Measurements from ENCODE around the gene DDX31. TPM values are rescaled to one million over a fixed set of nuclear protein-coding genes. Genes with fewer than 3 reads are reported as not detected.
A peak's percentile ranks its signal among the peaks of the same experiment; 100 is the strongest.

DDX31 gene
- total RNA-seq, 1 donor from 2014 or later = 4.4 TPM

DNA sequence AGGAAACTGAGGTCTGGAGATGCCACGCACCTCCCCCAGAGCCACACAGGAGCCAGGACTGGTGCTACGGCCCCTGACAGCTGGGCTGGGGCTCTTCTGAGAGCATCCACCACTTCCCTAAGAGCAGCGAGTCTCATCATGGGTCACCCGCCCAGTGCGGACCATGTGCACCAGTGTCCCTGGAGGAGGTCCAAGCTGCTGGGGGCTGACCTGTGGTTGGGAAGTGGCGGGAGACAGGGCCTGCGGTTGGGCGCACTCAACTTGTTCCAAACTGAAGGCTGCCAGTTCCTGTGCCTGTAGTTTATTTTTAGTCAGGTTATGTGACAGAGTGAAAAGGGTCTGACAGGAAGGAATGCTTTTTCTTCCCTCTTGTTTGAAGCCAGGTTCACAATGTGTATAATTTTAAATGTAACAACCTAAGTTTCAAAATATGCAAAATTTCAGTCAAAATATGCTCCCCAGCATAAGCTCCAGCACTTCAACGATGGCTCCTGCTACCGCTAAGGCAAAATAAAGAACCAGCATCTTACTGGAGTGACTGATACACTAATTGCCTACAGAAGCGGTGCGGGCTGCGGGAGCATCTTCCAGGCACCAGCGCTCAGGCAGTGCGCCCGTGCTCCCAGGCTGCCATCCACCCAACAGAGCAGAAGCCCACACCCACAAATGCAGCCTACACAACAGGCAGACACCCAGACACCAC, 72.6 kb downstream of the DDX31 start:
- intact Hi-C loops (cut with micrococcal nuclease) = no loop called here
- Histone ChIP-seq H3K27me3 (ENCODE audit: low read depth) (peaks cover 7% of the 10 kb centered on the region), H3K36me3 (peaks cover 49% of the 10 kb centered on the region), H3K27ac (replicated peaks) (peak overlapping the region; percentile 85), H3K4me1 (peaks cover 38% of the 10 kb centered on the region), H3K9me3 (replicated peaks) (no peaks in the 10 kb centered on the region), H3K4me3 (no peak overlapping the region)
- TF ChIP-seq, protein P1, sequence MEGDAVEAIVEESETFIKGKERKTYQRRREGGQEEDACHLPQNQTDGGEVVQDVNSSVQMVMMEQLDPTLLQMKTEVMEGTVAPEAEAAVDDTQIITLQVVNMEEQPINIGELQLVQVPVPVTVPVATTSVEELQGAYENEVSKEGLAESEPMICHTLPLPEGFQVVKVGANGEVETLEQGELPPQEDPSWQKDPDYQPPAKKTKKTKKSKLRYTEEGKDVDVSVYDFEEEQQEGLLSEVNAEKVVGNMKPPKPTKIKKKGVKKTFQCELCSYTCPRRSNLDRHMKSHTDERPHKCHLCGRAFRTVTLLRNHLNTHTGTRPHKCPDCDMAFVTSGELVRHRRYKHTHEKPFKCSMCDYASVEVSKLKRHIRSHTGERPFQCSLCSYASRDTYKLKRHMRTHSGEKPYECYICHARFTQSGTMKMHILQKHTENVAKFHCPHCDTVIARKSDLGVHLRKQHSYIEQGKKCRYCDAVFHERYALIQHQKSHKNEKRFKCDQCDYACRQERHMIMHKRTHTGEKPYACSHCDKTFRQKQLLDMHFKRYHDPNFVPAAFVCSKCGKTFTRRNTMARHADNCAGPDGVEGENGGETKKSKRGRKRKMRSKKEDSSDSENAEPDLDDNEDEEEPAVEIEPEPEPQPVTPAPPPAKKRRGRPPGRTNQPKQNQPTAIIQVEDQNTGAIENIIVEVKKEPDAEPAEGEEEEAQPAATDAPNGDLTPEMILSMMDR (IDR thresholded peaks at IDR 0.05; ENCODE audit: borderline replicate concordance) = no peak
- DNase-seq = peak; percentile 82

DNA sequence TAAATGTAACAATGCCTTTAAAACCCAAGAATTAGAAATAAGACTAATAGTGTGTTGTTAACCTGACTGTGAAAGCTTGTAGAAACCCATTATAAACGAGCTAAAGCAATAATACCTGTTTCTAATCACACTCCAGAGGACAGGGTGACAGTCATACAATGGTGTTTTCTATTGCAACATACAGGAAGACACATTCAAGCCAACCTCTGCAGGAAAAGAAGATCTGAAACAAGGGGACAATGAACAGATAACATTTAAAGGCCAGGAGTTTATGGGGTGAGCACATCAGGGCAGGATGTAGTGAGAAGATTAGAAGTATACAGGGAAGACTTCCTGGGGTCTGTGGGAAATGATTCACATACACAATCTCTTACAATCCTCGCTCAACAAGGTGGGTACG, 73.6 kb downstream of the DDX31 start:
- intact Hi-C loops (cut with micrococcal nuclease) = no loop called here
- no peak overlapping the region for H3K4me3 ChIP-seq
- H3K9me3 ChIP-seq (replicated peaks) = no peaks in the 10 kb centered on the region
- H3K27ac ChIP-seq (replicated peaks) = no peak overlapping the region
- DNase-seq = no peak
- TF ChIP-seq, protein P1 (IDR thresholded peaks at IDR 0.05; ENCODE audit: borderline replicate concordance) = no peak
- peaks cover 17% of the 10 kb centered on the region for H3K27me3 ChIP-seq (ENCODE audit: low read depth)
- peaks cover 38% of the 10 kb centered on the region for H3K4me1 ChIP-seq
- peaks cover 40% of the 10 kb centered on the region for H3K36me3 ChIP-seq

DNA sequence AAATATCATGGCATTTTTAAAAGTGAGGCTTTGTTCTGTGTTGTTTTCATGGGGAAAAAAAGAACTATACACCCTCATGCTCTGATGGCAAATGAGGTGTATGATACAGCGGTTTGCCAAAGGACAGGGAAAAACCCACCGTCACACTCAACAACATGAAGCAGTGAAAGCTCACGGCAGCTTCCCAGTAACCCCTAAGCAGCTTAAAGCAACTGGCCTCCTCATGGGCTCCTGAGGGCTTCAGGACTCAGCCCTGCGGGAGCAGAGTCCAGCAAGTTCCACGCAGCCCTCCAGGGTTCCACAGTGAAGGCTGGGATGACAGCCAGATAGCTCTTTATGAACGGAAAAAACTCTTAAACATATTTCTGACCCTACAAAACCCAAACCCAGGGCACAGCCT, 74.5 kb downstream of the DDX31 start:
- intact Hi-C loops (cut with micrococcal nuclease) = no loop called here
- Histone ChIP-seq H3K4me1 (peaks cover 36% of the 10 kb centered on the region), H3K27ac (replicated peaks) (no peak overlapping the region), H3K27me3 (ENCODE audit: low read depth) (peaks cover 26% of the 10 kb centered on the region), H3K9me3 (replicated peaks) (no peaks in the 10 kb centered on the region), H3K36me3 (peaks cover 36% of the 10 kb centered on the region), H3K4me3 (no peak overlapping the region)
- TF ChIP-seq, protein P1 (IDR thresholded peaks at IDR 0.05; ENCODE audit: borderline replicate concordance) = no peak
- DNase-seq = no peak

DNA sequence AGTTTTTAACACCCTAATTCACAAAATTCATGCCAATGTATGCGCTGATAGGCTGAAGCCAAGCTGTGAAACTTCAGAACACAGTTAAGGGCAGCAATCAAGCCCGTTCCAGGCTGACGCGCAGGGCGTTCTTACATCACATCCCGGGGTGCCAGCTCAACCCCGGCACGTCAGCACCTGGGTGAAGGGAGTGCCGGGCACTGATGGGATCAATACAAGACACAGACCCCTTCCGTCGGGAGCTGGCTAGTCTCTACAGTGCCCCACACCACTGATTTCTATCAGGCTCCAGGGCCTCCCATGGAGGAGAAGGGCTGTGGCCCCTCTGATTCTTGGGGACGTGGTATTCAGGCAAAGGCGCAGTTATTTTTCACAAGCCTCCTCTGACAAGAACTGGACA, 75.4 kb downstream of the DDX31 start:
- Histone ChIP-seq H3K4me1 (peaks cover 36% of the 10 kb centered on the region), H3K4me3 (no peak overlapping the region), H3K27ac (replicated peaks) (no peak overlapping the region), H3K9me3 (replicated peaks) (no peaks in the 10 kb centered on the region), H3K36me3 (peaks cover 30% of the 10 kb centered on the region), H3K27me3 (ENCODE audit: low read depth) (peaks cover 35% of the 10 kb centered on the region)
- intact Hi-C loops (cut with micrococcal nuclease) = no loop called here
- TF ChIP-seq, protein P1 (IDR thresholded peaks at IDR 0.05; ENCODE audit: borderline replicate concordance) = no peak
- DNase-seq = no peak

DNA sequence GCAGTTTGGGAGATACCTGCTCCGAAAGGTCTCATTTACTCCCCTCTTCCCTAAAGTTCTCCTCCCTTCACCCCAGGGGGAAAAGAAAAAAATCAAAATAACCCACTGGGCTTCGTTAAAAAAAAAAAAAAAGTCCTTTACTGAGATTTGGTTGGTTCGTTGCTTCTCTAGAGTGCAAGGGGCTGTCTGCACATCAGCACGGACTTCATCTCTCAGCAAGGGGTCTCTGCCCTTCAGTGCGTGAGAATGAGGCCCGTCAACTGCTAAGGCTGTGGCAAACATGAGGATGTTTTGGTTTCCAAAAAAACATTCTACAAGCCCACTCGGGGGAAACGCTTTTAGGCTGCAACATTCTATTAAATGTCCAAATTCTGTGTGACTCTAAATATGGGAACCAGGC, 77.3 kb downstream of the DDX31 start:
- Histone ChIP-seq H3K27ac (replicated peaks) (no peak overlapping the region), H3K4me3 (no peak overlapping the region), H3K9me3 (replicated peaks) (no peaks in the 10 kb centered on the region), H3K4me1 (peaks cover 27% of the 10 kb centered on the region), H3K27me3 (ENCODE audit: low read depth) (peaks cover 54% of the 10 kb centered on the region), H3K36me3 (peaks cover 30% of the 10 kb centered on the region)
- TF ChIP-seq, protein P1 (IDR thresholded peaks at IDR 0.05; ENCODE audit: borderline replicate concordance) = no peak
- intact Hi-C loops (cut with micrococcal nuclease) = no loop called here
- no peak for DNase-seq

Data from left ventricle myocardium inferior (tissue), 1 donor.